Activated CD8-positive, alpha-beta memory T cell treated with anti-CD3 and anti-CD28 coated beads for 1 hour (primary cell): ENCODE results near the gene HDAC3.
A peak's percentile ranks its signal among the peaks of the same experiment; 100 is the strongest.

Experiments
- DNase-seq, 2 donors: peaks; one replicate each; pipeline ENCODE4 v3.0.0-alpha.2; 2020; ENCODE audit warnings: low read depth in 1 of 2; ENCODE audit errors: extremely low read depth in 1 of 2

HDAC3 gene

DNA sequence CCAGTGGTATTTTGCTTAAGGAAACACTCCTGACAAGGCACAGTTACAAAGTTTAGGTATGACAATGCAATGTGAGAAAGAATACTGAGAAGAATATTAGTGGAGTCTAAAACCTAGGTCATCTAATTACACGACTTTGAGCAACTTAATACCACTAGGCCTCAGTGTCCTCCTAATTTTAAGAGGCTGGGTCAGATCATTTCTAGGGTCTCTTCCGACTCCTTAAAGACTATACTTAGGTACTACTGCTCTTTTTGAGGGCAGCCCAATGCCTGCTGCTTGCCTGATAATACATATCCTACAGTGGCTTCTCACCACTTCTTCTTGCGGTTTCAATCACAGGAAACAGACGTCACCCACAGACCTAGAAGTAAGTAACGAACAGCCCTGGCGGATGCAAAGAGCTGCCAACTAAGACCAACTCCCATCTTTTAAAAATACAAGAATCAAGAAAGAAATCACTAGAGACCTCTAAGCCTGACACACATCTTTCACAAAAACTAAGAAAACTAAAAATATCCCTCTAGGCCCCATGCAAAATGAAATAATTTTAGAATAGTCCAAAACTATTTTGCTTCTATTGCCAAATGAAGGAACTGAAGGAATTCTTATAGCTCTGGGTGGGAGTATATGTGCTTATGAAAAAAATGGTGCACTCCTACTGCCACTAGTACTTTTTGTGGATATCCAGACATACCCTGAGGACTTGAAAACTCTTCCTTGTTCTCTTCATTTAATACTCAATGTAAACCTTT is 30.9 kb downstream of the HDAC3 start:
- DNase-seq: peak; percentile 44 to 46

DNA sequence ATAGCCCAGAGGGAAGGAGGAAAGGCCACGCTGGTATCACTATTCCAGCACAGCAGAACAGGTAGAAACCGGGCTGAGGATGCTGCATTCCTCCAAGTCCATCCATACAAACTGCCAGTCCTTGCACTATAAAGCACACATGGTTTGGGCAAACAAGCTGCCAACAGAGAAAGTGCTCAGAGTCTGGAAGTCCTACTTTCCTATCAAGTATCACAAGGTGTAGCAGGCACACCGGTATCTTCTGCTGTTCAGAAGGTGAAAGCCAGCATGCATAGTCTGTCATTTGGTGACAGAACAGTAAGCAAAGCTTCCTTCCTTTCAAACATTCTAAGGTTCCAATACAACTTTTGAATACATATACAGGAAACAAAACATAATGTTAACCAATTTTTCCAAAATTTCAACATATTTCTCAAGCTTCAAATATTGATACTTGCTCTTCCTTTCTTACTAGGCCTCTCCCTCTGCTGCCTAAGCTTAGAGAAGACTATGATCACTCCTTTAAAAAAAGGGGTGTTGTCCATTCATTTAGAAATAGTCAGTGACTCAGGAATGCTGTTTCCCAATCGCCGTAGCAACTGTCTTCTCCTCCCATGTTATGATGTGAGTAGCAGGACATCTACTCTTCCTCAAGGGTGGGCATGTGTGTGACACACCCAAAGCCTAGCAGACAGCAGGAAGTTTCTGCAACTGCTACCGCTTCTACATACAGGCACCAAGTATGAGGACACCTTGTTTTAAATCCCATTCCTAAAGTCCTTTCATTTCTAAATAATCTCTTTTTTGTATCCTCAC is 32.5 kb downstream of the HDAC3 start:
- DNase-seq: no peak

DNA sequence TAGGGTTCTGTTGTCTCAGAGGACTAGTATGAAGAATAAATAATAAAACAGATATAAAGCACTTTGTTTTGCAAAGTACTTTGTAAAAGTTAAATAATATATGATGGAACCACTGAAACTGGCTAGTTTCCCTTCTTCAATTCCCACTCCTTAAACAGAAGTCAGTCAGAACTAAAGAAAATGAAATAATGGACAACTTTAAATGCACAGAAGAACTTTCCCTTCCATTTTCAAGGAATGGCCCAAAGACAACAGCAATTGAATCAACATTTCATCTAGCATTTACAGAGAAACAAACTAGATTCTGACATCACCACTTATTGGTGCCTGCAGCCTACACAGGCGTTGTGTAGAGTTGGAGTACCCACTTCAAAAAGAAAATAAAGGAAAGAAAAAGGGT is 34.0 kb downstream of the HDAC3 start:
- no peak for DNase-seq

DNA sequence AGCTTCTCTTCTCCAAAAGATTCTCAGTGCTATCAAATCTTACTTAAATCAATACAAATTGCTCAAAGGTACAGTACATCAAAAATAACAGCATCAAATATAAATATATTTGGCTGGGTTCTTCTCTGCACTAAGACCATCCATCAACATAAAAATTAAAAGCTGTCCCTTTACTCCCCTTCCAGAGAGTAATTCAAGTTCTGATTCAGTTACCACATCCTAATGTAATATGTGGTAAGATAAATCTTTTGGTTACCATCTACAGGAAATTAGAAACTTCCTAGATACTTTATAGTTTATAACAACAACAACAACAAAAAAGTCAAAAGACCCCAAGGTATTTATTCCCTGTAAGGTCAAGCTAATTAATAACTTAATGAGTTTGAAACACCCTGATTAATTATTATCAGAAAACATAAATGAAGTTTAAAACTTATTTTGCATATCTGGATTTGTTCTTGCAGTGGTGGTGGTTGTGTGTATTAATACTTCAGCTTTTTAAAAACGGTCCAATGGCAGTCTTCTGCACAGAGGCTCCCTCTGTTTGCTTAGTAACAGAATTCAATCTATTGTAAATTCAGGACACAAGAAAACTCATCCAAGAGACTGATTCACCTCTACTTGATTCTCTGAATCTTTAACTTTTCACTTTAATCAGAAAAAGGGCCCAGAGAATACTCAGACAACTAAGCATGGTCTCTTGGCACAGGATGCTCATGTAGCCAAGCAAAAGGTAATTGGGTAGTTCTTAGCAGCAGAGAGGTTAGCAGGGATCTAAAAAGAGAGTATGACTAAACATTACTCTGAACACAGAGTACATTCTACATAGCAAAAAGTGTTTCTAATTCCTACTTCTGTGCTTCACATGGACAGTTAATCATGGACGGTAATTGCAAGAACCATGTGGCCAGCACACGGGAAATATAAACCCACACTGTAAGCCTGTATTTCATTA is 38.0 kb downstream of the HDAC3 start:
- no peak for DNase-seq

DNA sequence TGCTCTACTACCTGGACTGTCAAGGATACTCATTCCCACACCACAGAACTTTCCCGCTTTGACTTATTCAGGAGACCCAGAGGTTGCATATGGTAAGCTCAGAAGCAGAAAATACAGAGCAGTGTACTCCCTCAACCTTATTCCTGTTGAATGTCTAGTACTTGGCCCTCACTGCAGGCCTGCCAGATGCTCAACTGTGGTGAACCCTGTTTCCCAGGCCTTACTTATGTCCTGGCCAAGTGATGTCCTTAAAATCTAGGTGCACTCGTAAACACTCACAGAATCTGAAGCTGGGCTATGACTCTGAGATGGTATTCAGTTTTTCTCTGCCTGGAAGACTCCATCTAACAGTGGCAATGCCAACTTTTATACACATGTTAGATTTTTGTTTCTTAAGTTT is 38.8 kb downstream of the HDAC3 start:
- DNase-seq: no peak

DNA sequence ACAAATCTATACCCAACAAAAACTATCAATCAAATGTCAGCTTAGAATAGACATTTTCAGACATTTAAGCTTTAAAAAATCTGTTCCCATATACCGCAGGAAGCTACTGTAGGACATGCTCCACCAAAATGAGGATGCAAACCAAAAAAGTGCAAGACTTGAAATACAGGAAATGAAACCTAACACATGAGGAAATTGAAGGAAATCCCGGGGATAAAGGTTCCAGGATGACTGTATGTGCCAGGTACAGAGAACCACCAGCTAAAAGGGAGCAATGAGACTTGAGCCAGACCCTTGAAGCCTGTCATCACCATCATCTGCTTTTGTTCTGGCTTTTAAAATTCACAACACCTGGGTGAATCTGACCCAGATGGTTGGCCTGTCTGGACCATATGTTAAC is 39.3 kb downstream of the HDAC3 start:
- no peak for DNase-seq

- DNase-seq: no peak
Observed at GRCh38 chr5:141596867-141597266, 39.8 kb downstream of the HDAC3 start.

- DNase-seq: no peak
Observed at GRCh38 chr5:141590127-141590526, 46.5 kb downstream of the HDAC3 start.

GRCh38 chr5:141586246-141586645 is 50.4 kb downstream of the HDAC3 start:
- DNase-seq: no peak

GRCh38 chr5:141585594-141585993 is 51.1 kb downstream of the HDAC3 start:
- DNase-seq: no peak

DNA sequence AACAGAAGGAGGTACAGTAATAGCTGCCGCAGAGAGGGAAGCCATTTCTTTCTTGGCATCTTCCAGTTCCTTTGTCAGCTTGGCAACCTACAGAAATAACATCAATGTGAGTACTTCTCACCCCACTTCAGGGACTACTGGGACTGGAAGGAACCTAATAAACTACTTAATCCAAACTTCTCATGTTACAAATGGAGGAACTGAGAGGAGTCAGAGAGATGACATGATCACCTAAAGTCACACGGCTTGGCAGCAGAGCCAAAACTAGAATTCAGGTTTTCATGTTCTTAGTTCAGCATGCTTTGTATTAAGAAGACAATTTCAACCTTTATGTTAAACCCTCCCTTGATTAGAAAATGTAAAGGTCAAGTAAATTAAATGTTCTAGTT is 62.5 kb downstream of the HDAC3 start:
- DNase-seq: no peak

DNA sequence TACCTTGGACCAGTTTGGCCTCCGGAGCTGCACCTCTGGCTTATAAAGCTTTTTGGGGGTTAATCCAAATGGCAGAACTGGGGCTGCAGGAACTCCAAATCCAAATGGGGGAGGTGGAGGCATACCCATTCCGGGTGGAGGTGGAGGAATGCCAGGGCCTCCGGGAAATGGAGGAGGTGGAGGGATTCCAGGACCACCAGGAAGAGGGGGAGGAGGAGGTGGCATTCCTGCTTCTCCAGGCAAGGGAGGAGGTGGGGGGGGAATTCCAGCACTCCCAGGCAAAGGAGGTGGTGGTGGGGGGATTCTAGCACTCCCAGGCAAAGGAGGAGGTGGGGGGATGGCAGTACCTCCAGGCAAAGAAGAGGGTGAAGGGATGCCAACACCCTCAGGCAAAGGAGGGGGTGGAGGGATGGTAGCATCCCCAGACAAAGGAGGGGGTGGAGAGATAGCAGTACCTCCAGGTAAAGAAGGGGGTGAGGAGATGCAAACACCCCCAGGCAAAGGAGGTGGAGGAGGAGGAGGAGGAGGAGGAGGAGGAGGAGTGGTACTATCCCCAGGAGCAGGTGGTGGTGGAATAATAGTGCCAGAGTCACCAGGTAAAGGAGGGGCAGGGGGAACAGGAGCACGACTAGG is 63.0 kb downstream of the HDAC3 start:
- no peak for DNase-seq
